PC-9 (cell line): ENCODE measurements around the gene NUBPL. TPM values are rescaled to one million over a fixed set of nuclear protein-coding genes. Genes with fewer than 3 reads are reported as not detected.
"Not testable (repeated sequence)": the region's sequence is repeated elsewhere in the genome, so short reads cannot be mapped to it uniquely, and the experiment has no call there.

Experiments used
- BruUV-seq: library from RNA; stranded (reverse); fragments of 400-500 nt; replicated peaks from 2 replicates; lab custom pipeline; 2021; lab: Mats Ljungman, UMichigan
- CTCF ChIA-PET: fragments of 300-600 bp; sonication (Branson Sonifier 250); formaldehyde crosslinking; loops from one replicate; lab custom pipeline; 2022; ENCODE audit warnings: antibody characterized with exemption; lab: Charles Lee
- POLR2A ChIA-PET: fragments of 300-600 bp; sonication (Branson Sonifier 250); formaldehyde crosslinking; loops from one replicate; lab custom pipeline; 2022; ENCODE audit warnings: antibody characterized with exemption; ENCODE audit not compliant: unreplicated experiment; lab: Charles Lee
- DNase-seq, 2 experiments: peaks; one replicate each; pipeline versions ENCODE4 v3.0.0 to v3.0.0-alpha.2; 2015 to 2022; ENCODE audit warnings: mixed read lengths in 1 of 2
- H2AFZ ChIP-seq: fragments of 200-600 bp; sonication (generic); 2 replicates; pipeline ENCODE4 v1.8.1; 2017; ENCODE audit warnings: antibody characterized with exemption
- H3F3A ChIP-seq: fragments of 200-600 bp; sonication (generic); 2 replicates; pipeline ENCODE4 v1.8.1; 2017; ENCODE audit warnings: antibody characterized with exemption, mild to moderate bottlenecking, low read depth; ENCODE audit not compliant: insufficient read depth
- H3K27ac ChIP-seq: fragments of 200-600 bp; sonication (generic); 2 replicates; pipeline ENCODE4 v1.6.1; 2016; ENCODE audit warnings: mixed run types
- H3K27me3 ChIP-seq: fragments of 200-600 bp; sonication (generic); 2 replicates; pipeline ENCODE4 v1.6.1; 2016; ENCODE audit warnings: low read depth, mixed run types; ENCODE audit not compliant: insufficient read depth
- H3K36me3 ChIP-seq: fragments of 200-600 bp; sonication (generic); 2 replicates; pipeline ENCODE4 v1.6.1; 2016; ENCODE audit warnings: low read depth, mixed run types
- H3K4me1 ChIP-seq: fragments of 200-600 bp; sonication (generic); replicated peaks from 2 replicates; pipeline ENCODE4 v1.6.1; 2016; ENCODE audit warnings: mixed run types; ENCODE audit not compliant: insufficient read depth
- H3K4me2 ChIP-seq: fragments of 200-600 bp; sonication (generic); 2 replicates; pipeline ENCODE4 v1.6.1; 2017; ENCODE audit warnings: mixed run types
- H3K4me3 ChIP-seq: fragments of 200-600 bp; sonication (generic); 2 replicates; pipeline ENCODE4 v1.6.1; 2016; ENCODE audit warnings: mixed run types
- H3K79me2 ChIP-seq: fragments of 200-600 bp; sonication (generic); 2 replicates; pipeline ENCODE4 v1.6.1; 2017; ENCODE audit warnings: low read depth, mixed run types
- H3K9me2 ChIP-seq: fragments of 200-600 bp; sonication (generic); 2 replicates; pipeline ENCODE4 v1.8.1; 2017; ENCODE audit warnings: mild to moderate bottlenecking; ENCODE audit not compliant: insufficient read depth
- H3K9me3 ChIP-seq: fragments of 200-600 bp; sonication (generic); 2 replicates; pipeline ENCODE4 v1.8.1; 2016; ENCODE audit warnings: low read depth; ENCODE audit not compliant: insufficient read depth
- H4K20me1 ChIP-seq: fragments of 200-600 bp; sonication (generic); 2 replicates; pipeline ENCODE4 v1.8.1; 2017; ENCODE audit not compliant: insufficient read depth
- CTCF ChIP-seq: fragments of 200-600 bp; sonication (generic); conservative IDR thresholded peaks from 2 replicates; pipeline ENCODE4 v1.6.1; 2017; ENCODE audit warnings: mixed run types, antibody characterized with exemption, mild to moderate bottlenecking, moderate library complexity
- EZH2 ChIP-seq: fragments of 200-600 bp; sonication (generic); IDR thresholded peaks from 2 replicates; pipeline ENCODE4 v1.8.0; 2017; ENCODE audit warnings: antibody characterized with exemption, low read depth
- intact Hi-C: fragments of 100-400 bp; cut with micrococcal nuclease; formaldehyde crosslinking; loops from one replicate; pipeline ENCODE4 v1.10.0; 2022; ENCODE audit not compliant: unreplicated experiment
- total RNA-seq: library from RNA; stranded (reverse); gene quantifications from 2 replicates; pipeline ENCODE4 v1.2.3, GENCODE V29; 2021

NUBPL gene
- total RNA-seq, 1 experiment from 2014 or later: 14.6 TPM

GRCh38 chr14:31813724-31814490 is 252.7 kb downstream of the NUBPL start:
- H3K79me2 ChIP-seq, H3K4me3 ChIP-seq, CTCF ChIA-PET, H3K36me3 ChIP-seq, H3K4me2 ChIP-seq, H3K4me1 ChIP-seq, POLR2A ChIA-PET, intact Hi-C loops, H3K27ac ChIP-seq, H3F3A ChIP-seq, H3K27me3 ChIP-seq, DNase-seq, H3K9me3 ChIP-seq, H4K20me1 ChIP-seq, H3K9me2 ChIP-seq, H2AFZ ChIP-seq, BruUV-seq: not testable (repeated sequence)

GRCh38 chr14:31819281-31819680 is 258.1 kb downstream of the NUBPL start:
- no peak overlapping the region for H3K4me3 ChIP-seq
- H3K27ac ChIP-seq: peak overlapping the region; percentile 37; the same call in 1 of the 2 replicates
- H3K36me3 ChIP-seq: no peaks in the 10 kb centered on the region
- POLR2A ChIA-PET: no interaction called here
- no peaks in the 10 kb centered on the region for H4K20me1 ChIP-seq
- no peaks in the 10 kb centered on the region for H3K79me2 ChIP-seq
- H3K4me1 ChIP-seq: peaks cover 14% of the 10 kb centered on the region
- H3F3A ChIP-seq: peaks cover 5% of the 10 kb centered on the region; the same call in 1 of the 2 replicates
- TF ChIP-seq EZH2 (no peak), CTCF (no peak)
- peak overlapping the region; percentile 18; the same call in 1 of the 2 replicates for H3K4me2 ChIP-seq
- no TSS peak for BruUV-seq
- CTCF ChIA-PET: no interaction called here
- intact Hi-C loops: no loop called here
- DNase-seq: no peak
- H2AFZ ChIP-seq: no peak overlapping the region
- H3K9me3 ChIP-seq: no peaks in the 10 kb centered on the region
- no peaks in the 10 kb centered on the region for H3K9me2 ChIP-seq
- H3K27me3 ChIP-seq: no peaks in the 10 kb centered on the region

- intact Hi-C loops: no loop called here
Measured at GRCh38 chr14:31825459-31825858, 264.3 kb downstream of the NUBPL start.

More at GRCh38 chr14:31825459-31825858, 264.3 kb downstream of the NUBPL start:
- no peaks in the 10 kb centered on the region for H3K27me3 ChIP-seq
- ChIA-PET CTCF (no interaction called here), POLR2A (no interaction called here)
- no peak overlapping the region for H3K4me3 ChIP-seq
- no peaks in the 10 kb centered on the region for H3K4me1 ChIP-seq
- H3K9me3 ChIP-seq: no peaks in the 10 kb centered on the region
- H3K9me2 ChIP-seq: no peaks in the 10 kb centered on the region
- TF ChIP-seq CTCF: no peak
- no peak for TF ChIP-seq EZH2
- no peaks in the 10 kb centered on the region for H3K79me2 ChIP-seq
- H3F3A ChIP-seq: no peaks in the 10 kb centered on the region
- no peak overlapping the region for H3K4me2 ChIP-seq
- H3K36me3 ChIP-seq: no peaks in the 10 kb centered on the region
- no TSS peak for BruUV-seq
- H2AFZ ChIP-seq: no peak overlapping the region
- no peak for DNase-seq
- no peak overlapping the region for H3K27ac ChIP-seq
- H4K20me1 ChIP-seq: no peaks in the 10 kb centered on the region
